ENCODE results near the gene NDUFV3. TPM values are rescaled to one million over a fixed set of nuclear protein-coding genes. Genes with fewer than 3 reads are reported as not detected.
A peak's percentile ranks its signal among the peaks of the same experiment; 100 is the strongest.

NDUFV3 gene
- total and polyA plus RNA-seq, 2 of the 13 experiments (the other 11 are each of a cell fraction or from before 2014, with no cell fraction given): 14.2 to 29.6 TPM

- TF ChIP-seq ZBTB39 (CRISPR knock-in tag; IDR thresholded peaks at IDR 0.05): no peak
- peak; percentile 67 for TF ChIP-seq RNF2 (conservative IDR thresholded peaks at IDR 0.05; ENCODE audit: low read depth)
- 0 out of 2 replicates have a peak, but pooled peaks have one; percentile 68 for TF ChIP-seq ZNF713 (CRISPR knock-in tag; IDR thresholded peaks at IDR 0.05)
- TF ChIP-seq, protein P1, sequence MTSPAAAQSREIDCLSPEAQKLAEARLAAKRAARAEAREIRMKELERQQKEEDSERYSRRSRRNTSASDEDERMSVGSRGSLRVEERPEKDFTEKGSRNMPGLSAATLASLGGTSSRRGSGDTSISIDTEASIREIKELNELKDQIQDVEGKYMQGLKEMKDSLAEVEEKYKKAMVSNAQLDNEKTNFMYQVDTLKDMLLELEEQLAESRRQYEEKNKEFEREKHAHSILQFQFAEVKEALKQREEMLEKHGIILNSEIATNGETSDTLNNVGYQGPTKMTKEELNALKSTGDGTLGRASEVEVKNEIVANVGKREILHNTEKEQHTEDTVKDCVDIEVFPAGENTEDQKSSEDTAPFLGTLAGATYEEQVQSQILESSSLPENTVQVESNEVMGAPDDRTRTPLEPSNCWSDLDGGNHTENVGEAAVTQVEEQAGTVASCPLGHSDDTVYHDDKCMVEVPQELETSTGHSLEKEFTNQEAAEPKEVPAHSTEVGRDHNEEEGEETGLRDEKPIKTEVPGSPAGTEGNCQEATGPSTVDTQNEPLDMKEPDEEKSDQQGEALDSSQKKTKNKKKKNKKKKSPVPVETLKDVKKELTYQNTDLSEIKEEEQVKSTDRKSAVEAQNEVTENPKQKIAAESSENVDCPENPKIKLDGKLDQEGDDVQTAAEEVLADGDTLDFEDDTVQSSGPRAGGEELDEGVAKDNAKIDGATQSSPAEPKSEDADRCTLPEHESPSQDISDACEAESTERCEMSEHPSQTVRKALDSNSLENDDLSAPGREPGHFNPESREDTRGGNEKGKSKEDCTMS (CRISPR knock-in tag; conservative IDR thresholded peaks at IDR 0.05): no peak
- peak; percentile 20; the same call in 1 of the 2 replicates for TF ChIP-seq TSC22D2 (CRISPR knock-in tag; IDR thresholded peaks at IDR 0.05; ENCODE audit: borderline replicate concordance)
- TF ChIP-seq AGO2 (optimal IDR thresholded peaks at IDR 0.05; ENCODE audit: low read depth, low read length): peak; percentile 41
- TF ChIP-seq CBX5 (CRISPR knock-in tag; IDR thresholded peaks at IDR 0.05; ENCODE audit: borderline replicate concordance): 0 out of 2 replicates have a peak, but pooled peaks have one; percentile 27
- TF ChIP-seq U2AF2 (IDR thresholded peaks at IDR 0.05; ENCODE audit: low read depth, low read length): 0 out of 2 replicates have a peak, but pooled peaks have one; percentile 34
- TF ChIP-seq, protein P2, sequence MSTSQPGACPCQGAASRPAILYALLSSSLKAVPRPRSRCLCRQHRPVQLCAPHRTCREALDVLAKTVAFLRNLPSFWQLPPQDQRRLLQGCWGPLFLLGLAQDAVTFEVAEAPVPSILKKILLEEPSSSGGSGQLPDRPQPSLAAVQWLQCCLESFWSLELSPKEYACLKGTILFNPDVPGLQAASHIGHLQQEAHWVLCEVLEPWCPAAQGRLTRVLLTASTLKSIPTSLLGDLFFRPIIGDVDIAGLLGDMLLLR (CRISPR knock-in tag; IDR thresholded peaks at IDR 0.05): 0 out of 2 replicates have a peak, but pooled peaks have one; percentile 1
- TF ChIP-seq, protein P3, sequence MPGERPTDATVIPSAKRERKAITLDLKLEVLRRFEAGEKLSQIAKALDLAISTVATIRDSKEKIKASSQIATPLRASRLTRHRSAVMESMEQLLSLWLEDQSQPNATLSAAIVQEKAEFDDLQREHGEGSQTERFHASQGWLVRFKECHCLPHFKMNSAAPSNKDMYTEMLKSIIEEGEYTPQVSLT (CRISPR knock-in tag; IDR thresholded peaks at IDR 0.05; ENCODE audit: borderline replicate concordance, low read depth): no peak
- TF ChIP-seq, protein P4, sequence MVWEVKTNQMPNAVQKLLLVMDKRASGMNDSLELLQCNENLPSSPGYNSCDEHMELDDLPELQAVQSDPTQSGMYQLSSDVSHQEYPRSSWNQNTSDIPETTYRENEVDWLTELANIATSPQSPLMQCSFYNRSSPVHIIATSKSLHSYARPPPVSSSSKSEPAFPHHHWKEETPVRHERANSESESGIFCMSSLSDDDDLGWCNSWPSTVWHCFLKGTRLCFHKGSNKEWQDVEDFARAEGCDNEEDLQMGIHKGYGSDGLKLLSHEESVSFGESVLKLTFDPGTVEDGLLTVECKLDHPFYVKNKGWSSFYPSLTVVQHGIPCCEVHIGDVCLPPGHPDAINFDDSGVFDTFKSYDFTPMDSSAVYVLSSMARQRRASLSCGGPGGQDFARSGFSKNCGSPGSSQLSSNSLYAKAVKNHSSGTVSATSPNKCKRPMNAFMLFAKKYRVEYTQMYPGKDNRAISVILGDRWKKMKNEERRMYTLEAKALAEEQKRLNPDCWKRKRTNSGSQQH (CRISPR knock-in tag; IDR thresholded peaks at IDR 0.05; ENCODE audit: low read depth): 0 out of 2 replicates have a peak, but pooled peaks have one; percentile 21
- peak; percentile 74; the same call in 1 of the 2 replicates for TF ChIP-seq ZNF318 (CRISPR knock-in tag; IDR thresholded peaks at IDR 0.05)
Measured at GRCh38 chr21:42892582-42892930, 553 bp upstream of the NDUFV3 start (continued).
